ENCODE measurements around the gene PLA2G4D. TPM values are rescaled to one million over a fixed set of nuclear protein-coding genes. Genes with fewer than 3 reads are reported as not detected.
"Not testable (repeated sequence)": the region's sequence is repeated elsewhere in the genome, so short reads cannot be mapped to it uniquely, and the experiment has no call there.

The PLA2G4D gene
- total RNA-seq, 4 donors from 2014 or later, result 15.0 to 29.6 (median 24.4) TPM

DNA sequence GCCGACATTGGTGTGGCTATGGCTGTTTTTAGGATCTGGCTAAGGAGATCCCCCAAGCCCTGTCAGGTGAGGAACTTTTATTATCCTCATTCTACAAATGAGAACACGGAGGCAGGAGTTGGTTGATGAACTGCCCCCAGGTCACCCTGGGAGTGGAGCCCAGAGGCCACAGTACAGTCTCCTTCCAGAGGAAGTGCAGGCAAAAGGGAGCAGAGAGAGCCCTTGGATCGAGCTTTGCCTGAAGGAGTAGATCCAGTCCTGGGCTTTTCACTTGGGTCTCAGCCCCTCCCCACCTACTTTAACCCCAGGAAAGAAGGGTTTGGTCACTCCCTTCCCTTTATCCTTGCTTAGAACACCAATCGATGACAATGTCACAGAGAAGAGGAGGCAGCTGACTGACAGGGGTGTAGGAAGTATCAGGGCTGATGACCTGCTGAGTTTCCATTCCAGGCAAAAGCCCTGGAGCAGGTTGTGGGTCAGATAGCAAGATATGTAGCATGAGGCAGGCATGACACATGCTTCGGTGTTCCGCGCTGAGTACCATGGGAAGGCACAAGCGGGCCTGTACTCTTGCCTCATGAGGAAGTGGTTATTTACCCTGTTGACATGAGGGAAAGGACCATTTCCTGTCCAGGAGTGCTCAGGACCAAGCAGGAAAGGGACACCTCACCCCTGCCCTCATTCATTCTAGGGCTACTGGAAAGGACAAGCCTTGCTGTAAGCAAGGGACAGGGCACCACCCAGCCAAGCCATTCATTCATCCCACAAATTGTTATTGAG lies 5.8 kb upstream of the PLA2G4D start:
- TF ChIP-seq POLR2AphosphoS5 (IDR thresholded peaks at IDR 0.05) (no peak), POLR2A (IDR thresholded peaks at IDR 0.05) (no peak)
- Histone ChIP-seq H3K27ac (peak overlapping the region; percentile 23), H3K27me3 (no peaks in the 10 kb centered on the region), H3K4me1 (peaks cover 11% of the 10 kb centered on the region), H3K9me3 (no peaks in the 10 kb centered on the region), H3K36me3 (no peaks in the 10 kb centered on the region), H3K4me3 (no peak overlapping the region)
- whole genome bisulfite sequencing, result 67% methylated on average over 7 of the region's 8 CpGs
- no peak for DNase-seq (ENCODE audit: low spot score in 2 of 2)

DNA sequence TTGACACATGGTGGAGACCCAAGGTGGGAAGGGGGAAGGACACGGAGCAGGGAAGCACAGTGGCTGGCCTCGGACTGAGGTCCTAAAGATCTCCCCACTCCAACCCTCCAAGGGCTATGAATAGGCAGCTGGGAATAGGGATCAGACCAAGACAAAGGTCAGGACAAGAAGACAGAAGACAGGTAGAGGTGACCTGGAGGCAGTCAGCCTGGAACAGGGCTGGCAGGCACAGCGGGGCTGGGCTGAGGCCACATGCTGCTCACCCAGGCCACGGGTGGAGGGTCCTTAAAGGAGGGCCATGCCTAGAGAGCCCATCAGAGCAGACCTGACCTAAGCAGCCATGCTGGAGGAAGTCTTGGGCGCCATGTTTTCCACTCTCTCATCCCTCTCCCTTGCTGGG lies 2.7 kb upstream of the PLA2G4D start:
- DNase-seq (ENCODE audit: low spot score in 2 of 2), result no peak
- no peak overlapping the region for H3K27ac ChIP-seq
- no peaks in the 10 kb centered on the region for H3K36me3 ChIP-seq
- H3K4me3 ChIP-seq, result no peak overlapping the region
- WGBS, result 91% methylated on average over 5 of the region's 5 CpGs
- no peak for TF ChIP-seq POLR2AphosphoS5 (IDR thresholded peaks at IDR 0.05)
- H3K27me3 ChIP-seq, result no peaks in the 10 kb centered on the region
- peaks cover 35% of the 10 kb centered on the region for H3K4me1 ChIP-seq
- H3K9me3 ChIP-seq, result no peaks in the 10 kb centered on the region

DNA sequence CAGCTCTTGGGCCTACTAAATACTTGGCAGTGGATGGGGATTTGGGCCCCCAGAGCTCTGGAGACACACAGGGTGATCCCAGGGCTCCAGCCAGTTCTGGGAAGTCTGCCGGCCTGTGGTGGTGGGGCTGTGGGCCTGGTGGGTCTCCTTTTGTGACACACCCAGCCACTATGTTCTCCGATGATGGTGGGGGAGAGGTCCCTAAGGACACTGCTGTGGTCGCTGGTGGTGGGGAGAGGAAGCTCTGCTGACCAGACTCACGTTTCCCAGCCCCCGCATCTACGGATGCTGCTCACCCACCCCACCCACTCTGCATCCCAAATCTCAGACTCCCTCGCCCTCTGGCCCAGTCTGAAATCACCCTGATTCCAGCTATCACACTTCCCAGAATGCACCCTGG lies 396 bp downstream of the PLA2G4D start:
- Histone ChIP-seq H3K4me1 (peaks cover 30% of the 10 kb centered on the region), H3K36me3 (no peaks in the 10 kb centered on the region), H3K27me3 (no peaks in the 10 kb centered on the region), H3K27ac (no peak overlapping the region), H3K4me3 (no peak overlapping the region), H3K9me3 (no peaks in the 10 kb centered on the region)
- no peak for DNase-seq (ENCODE audit: low spot score in 2 of 2)
- TF ChIP-seq EP300 (IDR thresholded peaks at IDR 0.05), result no peak
- no peak for TF ChIP-seq POLR2A (IDR thresholded peaks at IDR 0.05)
- TF ChIP-seq POLR2AphosphoS5 (IDR thresholded peaks at IDR 0.05), result no peak
- TF ChIP-seq, protein P1, sequence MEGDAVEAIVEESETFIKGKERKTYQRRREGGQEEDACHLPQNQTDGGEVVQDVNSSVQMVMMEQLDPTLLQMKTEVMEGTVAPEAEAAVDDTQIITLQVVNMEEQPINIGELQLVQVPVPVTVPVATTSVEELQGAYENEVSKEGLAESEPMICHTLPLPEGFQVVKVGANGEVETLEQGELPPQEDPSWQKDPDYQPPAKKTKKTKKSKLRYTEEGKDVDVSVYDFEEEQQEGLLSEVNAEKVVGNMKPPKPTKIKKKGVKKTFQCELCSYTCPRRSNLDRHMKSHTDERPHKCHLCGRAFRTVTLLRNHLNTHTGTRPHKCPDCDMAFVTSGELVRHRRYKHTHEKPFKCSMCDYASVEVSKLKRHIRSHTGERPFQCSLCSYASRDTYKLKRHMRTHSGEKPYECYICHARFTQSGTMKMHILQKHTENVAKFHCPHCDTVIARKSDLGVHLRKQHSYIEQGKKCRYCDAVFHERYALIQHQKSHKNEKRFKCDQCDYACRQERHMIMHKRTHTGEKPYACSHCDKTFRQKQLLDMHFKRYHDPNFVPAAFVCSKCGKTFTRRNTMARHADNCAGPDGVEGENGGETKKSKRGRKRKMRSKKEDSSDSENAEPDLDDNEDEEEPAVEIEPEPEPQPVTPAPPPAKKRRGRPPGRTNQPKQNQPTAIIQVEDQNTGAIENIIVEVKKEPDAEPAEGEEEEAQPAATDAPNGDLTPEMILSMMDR (IDR thresholded peaks at IDR 0.05), result no peak
- 100% methylated on average over 4 of the region's 7 CpGs for WGBS

DNA sequence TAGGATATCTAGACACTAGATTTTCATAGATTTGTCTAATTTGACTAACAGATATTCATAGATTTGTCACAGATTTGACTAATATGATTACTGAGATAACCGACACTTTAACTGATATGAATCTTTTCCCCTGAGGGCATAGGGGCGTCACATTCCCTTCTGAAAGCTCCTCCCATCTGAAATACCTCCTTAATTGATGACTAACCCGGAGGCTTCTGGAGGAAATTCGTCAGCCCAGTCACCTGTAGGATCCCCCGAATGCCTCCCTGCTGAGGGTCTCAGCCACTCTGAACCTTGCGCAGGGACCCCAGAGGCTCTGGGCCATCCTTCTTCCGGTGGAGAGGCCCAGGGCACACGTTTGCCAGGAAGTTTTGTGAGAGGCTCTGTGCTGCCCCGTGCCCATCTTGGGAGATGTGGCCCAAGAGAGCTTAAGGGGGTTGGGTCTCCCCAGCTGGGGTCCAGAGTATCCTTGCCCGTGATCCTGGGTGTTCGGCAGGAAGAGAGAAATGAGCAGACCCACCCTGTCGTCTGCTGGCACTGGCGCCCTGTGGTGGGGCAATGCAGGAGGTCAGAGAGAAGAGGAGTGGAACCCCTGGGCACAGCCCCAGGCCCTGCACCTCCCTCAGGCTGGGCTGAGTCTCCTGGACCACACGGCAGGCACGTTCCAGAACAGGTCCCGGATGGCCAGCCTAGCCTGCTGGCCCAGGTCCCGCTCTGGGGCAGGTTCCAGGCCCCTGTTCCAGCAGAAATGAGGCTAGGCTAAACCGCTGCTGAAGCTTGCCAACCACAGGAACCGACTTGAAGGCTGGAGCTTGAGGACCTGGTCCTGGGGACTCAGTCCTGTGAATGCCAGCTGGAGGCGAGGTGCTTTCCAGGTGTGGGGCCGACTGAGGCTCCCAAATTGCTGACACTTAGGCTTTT lies 1.7 kb downstream of the PLA2G4D start:
- Histone ChIP-seq H3K4me3 (no peak overlapping the region), H3K27me3 (no peaks in the 10 kb centered on the region), H3K27ac (peak overlapping the region; percentile 38), H3K4me1 (peaks cover 30% of the 10 kb centered on the region), H3K36me3 (no peaks in the 10 kb centered on the region), H3K9me3 (no peaks in the 10 kb centered on the region)
- no peak for DNase-seq (ENCODE audit: low spot score in 2 of 2)
- TF ChIP-seq POLR2A (IDR thresholded peaks at IDR 0.05) (no peak), EP300 (IDR thresholded peaks at IDR 0.05) (no peak), POLR2AphosphoS5 (IDR thresholded peaks at IDR 0.05) (no peak)
- TF ChIP-seq, protein P1 (IDR thresholded peaks at IDR 0.05), result no peak
- 50% methylated on average over 20 of the region's 21 CpGs for whole genome bisulfite sequencing

DNA sequence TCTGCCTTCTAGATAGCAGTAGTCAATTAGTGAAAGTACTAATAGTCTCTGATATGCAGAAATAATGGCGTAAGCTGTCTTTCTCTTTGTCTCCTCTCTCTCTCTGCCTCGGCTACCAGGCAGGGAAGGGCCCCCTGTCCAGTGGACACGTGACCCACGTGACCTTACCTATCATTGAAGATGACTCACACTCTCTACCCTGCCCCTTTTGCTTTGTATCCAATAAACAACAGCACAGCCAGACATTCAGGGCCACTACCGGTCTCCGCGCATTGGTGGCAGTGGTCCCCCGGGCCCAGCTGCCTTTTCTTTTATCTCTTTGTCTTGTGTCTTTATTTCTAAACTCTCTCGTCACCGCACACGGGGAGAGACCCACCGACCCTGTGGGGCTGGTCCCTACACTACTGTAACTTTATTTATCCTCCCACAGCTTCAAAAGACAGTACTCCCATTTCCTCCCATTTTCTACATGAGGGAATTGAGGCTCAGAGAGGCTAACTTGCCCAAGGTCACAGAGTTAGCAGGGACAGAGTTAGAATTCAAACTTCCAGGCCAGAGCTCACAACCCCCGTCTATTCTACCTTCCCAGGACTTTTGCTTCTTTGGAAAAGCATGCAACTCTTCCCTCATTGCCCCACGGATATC lies 2.5 kb downstream of the PLA2G4D start:
- H3K9me3 ChIP-seq, H3K27me3 ChIP-seq: not testable (repeated sequence)
- peak overlapping the region; percentile 38 for H3K27ac ChIP-seq

DNA sequence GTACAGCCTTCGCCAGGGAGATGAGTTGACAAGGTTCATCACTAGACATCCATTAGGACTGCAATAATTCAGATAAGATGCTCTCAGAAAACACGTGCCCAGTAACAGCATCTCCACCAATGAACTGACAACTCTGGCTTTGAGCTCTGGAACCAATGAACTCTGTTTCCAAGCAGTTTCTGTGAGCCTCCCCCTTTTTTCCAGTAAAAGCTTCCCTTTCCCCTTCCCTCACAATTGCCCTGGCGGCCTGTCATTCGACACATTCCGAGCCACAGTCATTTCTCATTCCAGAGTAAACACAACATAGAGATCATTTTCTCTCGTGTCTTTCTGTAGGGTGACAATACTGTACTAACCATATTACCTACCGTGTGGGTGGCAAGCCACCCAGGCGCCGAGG lies 3.6 kb downstream of the PLA2G4D start:
- TF ChIP-seq EP300 (IDR thresholded peaks at IDR 0.05) (no peak), POLR2AphosphoS5 (IDR thresholded peaks at IDR 0.05) (no peak), POLR2A (IDR thresholded peaks at IDR 0.05) (no peak)
- TF ChIP-seq, protein P1 (IDR thresholded peaks at IDR 0.05), result no peak
- WGBS, result 75% methylated on average over 9 of the region's 9 CpGs

More for the DNA sequence above, 2.5 kb downstream of the PLA2G4D start:
- H3K36me3 ChIP-seq; DNase-seq (ENCODE audit: low spot score in 2 of 2); H3K4me3 ChIP-seq: not testable (repeated sequence)
- WGBS, result 57% methylated on average over 14 of the region's 14 CpGs
- peaks cover 30% of the 10 kb centered on the region for H3K4me1 ChIP-seq

More for the DNA sequence above, 3.6 kb downstream of the PLA2G4D start:
- Histone ChIP-seq H3K9me3 (no peaks in the 10 kb centered on the region), H3K27ac (no peak overlapping the region), H3K27me3 (no peaks in the 10 kb centered on the region), H3K4me1 (peaks cover 30% of the 10 kb centered on the region), H3K4me3 (no peak overlapping the region), H3K36me3 (no peaks in the 10 kb centered on the region)
- DNase-seq (ENCODE audit: low spot score in 2 of 2), result no peak

Data from suprapubic skin (tissue), 4 donors.